K562 (cell line): ENCODE measurements around the gene EEF2K. TPM values are rescaled to one million over a fixed set of nuclear protein-coding genes. Genes with fewer than 3 reads are reported as not detected.

ENCODE experiments used
- ARHGAP35 ChIP-seq: fragments of 450-650 bp; IDR thresholded peaks from 2 replicates; pipeline ENCODE4 v1.6.1; 2018; ENCODE audit not compliant: partially characterized antibody
- CBX8 ChIP-seq: fragments of 200-600 bp; sonication (generic); IDR thresholded peaks from 2 replicates; pipeline ENCODE4 v1.6.1; 2012; ENCODE audit warnings: borderline replicate concordance, mixed run types, low read depth, mild to moderate bottlenecking, moderate library complexity, mixed read lengths, low read length, control low read depth, inconsistent platforms; ENCODE audit not compliant: poor library complexity, severe bottlenecking; ENCODE audit errors: extremely low read depth
- MAFK ChIP-seq: IDR thresholded peaks from 2 replicates; pipeline ENCODE4 v1.6.1; 2011; ENCODE audit warnings: low read length, improper control_type of control experiment
- NCOA1 ChIP-seq: fragments of 450-650 bp; IDR thresholded peaks from 2 replicates; pipeline ENCODE4 v1.6.1; 2016; ENCODE audit warnings: low read depth
- NFYB ChIP-seq: IDR thresholded peaks from 2 replicates; pipeline ENCODE4 v1.6.1; 2011; ENCODE audit warnings: mild to moderate bottlenecking, moderate library complexity; ENCODE audit not compliant: insufficient read length; ENCODE audit errors: extremely low read depth
- NONO ChIP-seq, 2 experiments: fragments of 200-400 bp in 1 of 2; fragments of 450-650 bp in 1 of 2; formaldehyde crosslinking in 1 of 2; IDR thresholded peaks; 2 replicates each; pipeline ENCODE4 v1.6.1; 2017; ENCODE audit warnings: low read depth in 2 of 2, mild to moderate bottlenecking in 2 of 2, moderate library complexity in 2 of 2, low read length in 1 of 2
- PCBP1 ChIP-seq: fragments of 200-400 bp; formaldehyde crosslinking; IDR thresholded peaks from 2 replicates; pipeline ENCODE4 v1.6.1; 2018; ENCODE audit warnings: mild to moderate bottlenecking, low read depth, low read length; ENCODE audit not compliant: poor library complexity, severe bottlenecking
- STAG1 ChIP-seq: sonication (generic); formaldehyde crosslinking; IDR thresholded peaks from 2 replicates; pipeline ENCODE4 v1.5.0; 2020; ENCODE audit warnings: missing genetic modification reagents, borderline replicate concordance
- ZEB2 ChIP-seq: fragments of 450-650 bp; IDR thresholded peaks from 2 replicates; pipeline ENCODE4 v1.6.1; 2016
- ZNF263 ChIP-seq: sonication (generic); formaldehyde crosslinking; IDR thresholded peaks from 2 replicates; pipeline ENCODE4 v1.8.0; 2022; ENCODE audit warnings: mild to moderate bottlenecking, missing genetic modification reagents, borderline replicate concordance
- ZNF311 ChIP-seq: fragments of 250-450 bp; sonication (Bioruptor Pico); IDR thresholded peaks from 2 replicates; pipeline ENCODE4 v1.4.0; 2020; ENCODE audit warnings: mild to moderate bottlenecking, moderate library complexity
- ZNF384 ChIP-seq: IDR thresholded peaks from 2 replicates; pipeline ENCODE4 v1.6.1; 2012; ENCODE audit warnings: low read depth, low read length, improper control_type of control experiment
- ZNF395 ChIP-seq: fragments of 200-800 bp; sonication (Bioruptor generic); IDR thresholded peaks from 2 replicates; pipeline ENCODE4 v1.6.1; 2017; ENCODE audit warnings: missing genetic modification characterization, missing compliant biosample characterization
- ZNF431 ChIP-seq: sonication (generic); formaldehyde crosslinking; IDR thresholded peaks from 2 replicates; pipeline ENCODE4 v1.8.0; 2022; ENCODE audit warnings: mild to moderate bottlenecking, missing genetic modification reagents
- ZNF639 ChIP-seq, 2 experiments: fragments of 200-800 bp in 1 of 2; sonication (Bioruptor generic) in 1 of 2; sonication (generic) in 1 of 2; formaldehyde crosslinking in 1 of 2; IDR thresholded peaks in 1 of 2; conservative IDR thresholded peaks in 1 of 2; 2 replicates each; pipeline versions ENCODE4 v1.5.0 to v1.6.1; 2016 to 2020; ENCODE audit warnings: missing compliant biosample characterization in 1 of 2, missing genetic modification characterization in 1 of 2, missing genetic modification reagents in 1 of 2
- ZSCAN32 ChIP-seq: fragments of 450-650 bp; formaldehyde crosslinking; IDR thresholded peaks from 2 replicates; pipeline ENCODE4 v1.4.0; 2020; ENCODE audit warnings: mild to moderate bottlenecking, moderate library complexity
- polyA plus RNA-seq, 8 experiments: library from polyadenylated mRNA; depleted of rRNA in 4 of 8; stranded (reverse) in 5 of 8; unstranded in 3 of 8; fragments of >200 nt; fragmentation: Nextera tagmentation in 2 of 8; fragmentation: Illumina TruSeq in 1 of 8; extraction: Ambion mirVana in 2 of 8; extraction: Trizol in 1 of 8; gene quantifications; 2 replicates each; pipeline versions ENCODE4 v1.2.1 to v1.2.3, GENCODE V29; 2011 to 2014; ENCODE audit warnings: inconsistent platforms in 1 of 8, missing spikeins in 1 of 8
- total RNA-seq, 7 experiments: library from RNA; depleted of rRNA in 6 of 7; stranded (reverse); fragments of >200 nt in 6 of 7; fragmentation: Illumina TruSeq in 2 of 7; extraction: Trizol in 2 of 7; gene quantifications; 2 replicates each; pipeline versions ENCODE4 v1.2.1 to v1.2.3, GENCODE V29; 2011 to 2021; ENCODE audit warnings: low replicate concordance in 1 of 7
- TF ChIP-seq, protein P1 (sequence below): fragments of 450-650 bp; IDR thresholded peaks from 2 replicates; pipeline ENCODE4 v1.6.1; 2016; ENCODE audit warnings: low read depth, mild to moderate bottlenecking, moderate library complexity
- TF ChIP-seq, protein P2 (sequence below): conservative IDR thresholded peaks from 2 replicates; pipeline ENCODE4 v1.6.1; 2011; ENCODE audit warnings: low read depth, mild to moderate bottlenecking, low read length; ENCODE audit not compliant: control insufficient read depth
- TF ChIP-seq, protein P3 (sequence below): sonication (generic); formaldehyde crosslinking; IDR thresholded peaks from 2 replicates; pipeline ENCODE4 v1.8.0; 2022; ENCODE audit warnings: mild to moderate bottlenecking, missing genetic modification reagents
- TF ChIP-seq, protein P4 (sequence below): fragments of 250-450 bp; sonication (Bioruptor Pico); IDR thresholded peaks from 2 replicates; pipeline ENCODE4 v1.4.0; 2020

EEF2K gene
- total and polyA plus RNA-seq, 9 of the 15 experiments (the other 6 are each of a cell fraction or from before 2014, with no cell fraction given): 3.0 to 35.2 (median 12.2) TPM

GRCh38 chr16:22297114-22297870 lies 91.2 kb downstream of the EEF2K start, which contains the start of gene POLR3E (continued):
- TF ChIP-seq ZNF431 (CRISPR knock-in tag) (peak; percentile 72), STAG1 (CRISPR knock-in tag) (peak; percentile 97), PCBP1 (no peak), NCOA1 (no peak), ZNF384 (no peak; the same call in 1 of the 2 replicates), ARHGAP35 (no peak), ZSCAN32 (0 out of 2 replicates have a peak, but pooled peaks have one; percentile 17), ZNF639 (CRISPR knock-in tag; conservative IDR thresholded peaks at IDR 0.05 in 1 of 2, IDR thresholded peaks at IDR 0.05 in 1 of 2) (peak; percentile 11 to 39; a peak in 1 of 4 replicates), NONO (IDR thresholded peaks at IDR 0.05; ENCODE audit: low read depth in 2 of 2, low read length in 1 of 2) (peak; percentile 66 to 80; a peak in 3 of 4 replicates), ZEB2 (no peak), MAFK (peak; percentile 72), NFYB (no peak), ZNF395 (CRISPR knock-in tag) (peak; percentile 87), ZNF311 (CRISPR knock-in tag) (no peak), ZNF263 (CRISPR knock-in tag) (no peak), CBX8 (no peak)
- TF ChIP-seq, protein P1, sequence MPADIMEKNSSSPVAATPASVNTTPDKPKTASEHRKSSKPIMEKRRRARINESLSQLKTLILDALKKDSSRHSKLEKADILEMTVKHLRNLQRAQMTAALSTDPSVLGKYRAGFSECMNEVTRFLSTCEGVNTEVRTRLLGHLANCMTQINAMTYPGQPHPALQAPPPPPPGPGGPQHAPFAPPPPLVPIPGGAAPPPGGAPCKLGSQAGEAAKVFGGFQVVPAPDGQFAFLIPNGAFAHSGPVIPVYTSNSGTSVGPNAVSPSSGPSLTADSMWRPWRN: no peak
- TF ChIP-seq, protein P2, sequence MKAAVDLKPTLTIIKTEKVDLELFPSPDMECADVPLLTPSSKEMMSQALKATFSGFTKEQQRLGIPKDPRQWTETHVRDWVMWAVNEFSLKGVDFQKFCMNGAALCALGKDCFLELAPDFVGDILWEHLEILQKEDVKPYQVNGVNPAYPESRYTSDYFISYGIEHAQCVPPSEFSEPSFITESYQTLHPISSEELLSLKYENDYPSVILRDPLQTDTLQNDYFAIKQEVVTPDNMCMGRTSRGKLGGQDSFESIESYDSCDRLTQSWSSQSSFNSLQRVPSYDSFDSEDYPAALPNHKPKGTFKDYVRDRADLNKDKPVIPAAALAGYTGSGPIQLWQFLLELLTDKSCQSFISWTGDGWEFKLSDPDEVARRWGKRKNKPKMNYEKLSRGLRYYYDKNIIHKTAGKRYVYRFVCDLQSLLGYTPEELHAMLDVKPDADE: peak; percentile 96
- TF ChIP-seq, protein P3, sequence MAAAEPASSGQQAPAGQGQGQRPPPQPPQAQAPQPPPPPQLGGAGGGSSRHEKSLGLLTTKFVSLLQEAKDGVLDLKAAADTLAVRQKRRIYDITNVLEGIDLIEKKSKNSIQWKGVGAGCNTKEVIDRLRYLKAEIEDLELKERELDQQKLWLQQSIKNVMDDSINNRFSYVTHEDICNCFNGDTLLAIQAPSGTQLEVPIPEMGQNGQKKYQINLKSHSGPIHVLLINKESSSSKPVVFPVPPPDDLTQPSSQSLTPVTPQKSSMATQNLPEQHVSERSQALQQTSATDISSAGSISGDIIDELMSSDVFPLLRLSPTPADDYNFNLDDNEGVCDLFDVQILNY: no peak
- TF ChIP-seq, protein P4, sequence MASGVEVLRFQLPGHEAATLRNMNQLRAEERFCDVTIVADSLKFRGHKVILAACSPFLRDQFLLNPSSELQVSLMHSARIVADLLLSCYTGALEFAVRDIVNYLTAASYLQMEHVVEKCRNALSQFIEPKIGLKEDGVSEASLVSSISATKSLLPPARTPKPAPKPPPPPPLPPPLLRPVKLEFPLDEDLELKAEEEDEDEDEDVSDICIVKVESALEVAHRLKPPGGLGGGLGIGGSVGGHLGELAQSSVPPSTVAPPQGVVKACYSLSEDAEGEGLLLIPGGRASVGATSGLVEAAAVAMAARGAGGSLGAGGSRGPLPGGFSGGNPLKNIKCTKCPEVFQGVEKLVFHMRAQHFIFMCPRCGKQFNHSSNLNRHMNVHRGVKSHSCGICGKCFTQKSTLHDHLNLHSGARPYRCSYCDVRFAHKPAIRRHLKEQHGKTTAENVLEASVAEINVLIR (CRISPR knock-in tag): no peak
